LNCaP clone FGC (cell line): ENCODE data around the gene IRAK2.

Source experiments
- DNase-seq: peaks from one replicate; pipeline ENCODE4 v3.0.0-alpha.2; 2011; ENCODE audit warnings: low read depth
- H3K4me3 ChIP-seq: 2 replicates; pipeline ENCODE4 v1.5.1; 2011; ENCODE audit warnings: mild to moderate bottlenecking, low read depth, low read length, control low read depth
- CTCF ChIP-seq: IDR thresholded peaks from 2 replicates; pipeline ENCODE4 v1.5.1; 2012; ENCODE audit warnings: mild to moderate bottlenecking; ENCODE audit not compliant: control insufficient read depth, insufficient read depth; ENCODE audit errors: extremely low read depth

Gene IRAK2

GRCh38 chr3:10196389-10197052, 31.8 kb downstream of the IRAK2 start:
- H3K4me3 ChIP-seq: no peak overlapping the region
- TF ChIP-seq CTCF: no peak
- no peak for DNase-seq

- no peak for TF ChIP-seq CTCF
- no peak for DNase-seq
- no peak overlapping the region for H3K4me3 ChIP-seq
Observed at GRCh38 chr3:10198226-10198625, 33.5 kb downstream of the IRAK2 start.

GRCh38 chr3:10198761-10199649, 34.3 kb downstream of the IRAK2 start:
- no peak for TF ChIP-seq CTCF
- DNase-seq: no peak
- no peak overlapping the region for H3K4me3 ChIP-seq

GRCh38 chr3:10204921-10205320, 40.2 kb downstream of the IRAK2 start:
- DNase-seq: no peak
- TF ChIP-seq CTCF: no peak
- no peak overlapping the region for H3K4me3 ChIP-seq

GRCh38 chr3:10205451-10206165, 40.9 kb downstream of the IRAK2 start:
- no peak overlapping the region for H3K4me3 ChIP-seq
- no peak for DNase-seq
- TF ChIP-seq CTCF: no peak

- TF ChIP-seq CTCF: no peak
- no peak for DNase-seq
- no peak overlapping the region for H3K4me3 ChIP-seq
Observed at GRCh38 chr3:10206166-10206511, 41.4 kb downstream of the IRAK2 start.
